Liver (tissue), 9 donors: ENCODE data around the gene ABCG2. TPM values are rescaled to one million over a fixed set of nuclear protein-coding genes. Genes with fewer than 3 reads are reported as not detected.

ENCODE experiments used
- DNase-seq: peaks from one replicate; pipeline ENCODE4 v3.0.0-alpha.2; 2017; ENCODE audit warnings: low spot score
- H3K27ac ChIP-seq, 2 donors: one replicate each; pipeline ENCODE4 v1.7.0; 2013; ENCODE audit warnings: inconsistent platforms in 2 of 2, low read length in 2 of 2, control low read depth in 1 of 2, low read depth in 1 of 2, mild to moderate bottlenecking in 1 of 2
- H3K27me3 ChIP-seq, 4 donors: one replicate each; pipeline versions ENCODE4 v1.6.1 to v1.7.0; 2013; ENCODE audit warnings: low read length in 3 of 4, inconsistent platforms in 1 of 4, mild to moderate bottlenecking in 1 of 4, moderate library complexity in 1 of 4; ENCODE audit not compliant: control insufficient read depth in 4 of 4, insufficient read depth in 4 of 4
- H3K36me3 ChIP-seq, 4 donors: one replicate each; pipeline versions ENCODE4 v1.6.1 to v1.7.0; 2013; ENCODE audit warnings: low read length in 3 of 4, mild to moderate bottlenecking in 3 of 4, low read depth in 1 of 4, moderate library complexity in 1 of 4; ENCODE audit not compliant: control insufficient read depth in 4 of 4, insufficient read depth in 3 of 4
- H3K4me1 ChIP-seq, 4 donors: one replicate each; pipeline versions ENCODE4 v1.6.1 to v1.7.0; 2013; ENCODE audit warnings: low read length in 3 of 4, mild to moderate bottlenecking in 3 of 4, moderate library complexity in 1 of 4; ENCODE audit not compliant: control insufficient read depth in 4 of 4, insufficient read depth in 4 of 4
- H3K4me3 ChIP-seq, 3 donors: one replicate each; pipeline versions ENCODE4 v1.6.1 to v1.7.0; 2013; ENCODE audit warnings: low read length in 3 of 3, control low read depth in 1 of 3, low read depth in 1 of 3, mild to moderate bottlenecking in 1 of 3
- H3K9ac ChIP-seq, 2 donors: one replicate each; pipeline ENCODE4 v1.7.0; 2013; ENCODE audit warnings: low read length in 2 of 2, mild to moderate bottlenecking in 2 of 2, moderate library complexity in 2 of 2, control low read depth in 1 of 2, low read depth in 1 of 2
- H3K9me3 ChIP-seq, 4 donors: one replicate each; pipeline versions ENCODE4 v1.6.1 to v1.7.0; 2013; ENCODE audit warnings: low read length in 3 of 4; ENCODE audit not compliant: control insufficient read depth in 4 of 4
- FOXA1 ChIP-seq: IDR thresholded peaks from 2 replicates; pipeline ENCODE4 v1.6.1; 2016; ENCODE audit warnings: antibody characterized with exemption
- FOXA2 ChIP-seq: IDR thresholded peaks from 2 replicates; pipeline ENCODE4 v1.6.1; 2016; ENCODE audit warnings: antibody characterized with exemption
- HNF4A ChIP-seq, 2 donors: conservative IDR thresholded peaks; 2 replicates each; pipeline ENCODE4 v1.6.1; 2016; ENCODE audit warnings: antibody characterized with exemption in 2 of 2, mild to moderate bottlenecking in 2 of 2
- HNF4G ChIP-seq: IDR thresholded peaks from 2 replicates; pipeline ENCODE4 v1.6.1; 2016; ENCODE audit warnings: antibody characterized with exemption
- JUND ChIP-seq, 2 donors: IDR thresholded peaks; 2 replicates each; pipeline ENCODE4 v1.6.1; 2016; ENCODE audit warnings: antibody characterized with exemption in 2 of 2
- NR2F2 ChIP-seq: IDR thresholded peaks from 2 replicates; pipeline ENCODE4 v1.6.1; 2016; ENCODE audit warnings: antibody characterized with exemption
- RAD21 ChIP-seq, 2 donors: IDR thresholded peaks; 2 replicates each; pipeline ENCODE4 v1.6.1; 2016; ENCODE audit warnings: antibody characterized with exemption in 2 of 2, mild to moderate bottlenecking in 2 of 2
- RXRA ChIP-seq, 2 donors: IDR thresholded peaks; 2 replicates each; pipeline ENCODE4 v1.6.1; 2017 to 2018; ENCODE audit warnings: antibody characterized with exemption in 2 of 2, mild to moderate bottlenecking in 1 of 2
- SP1 ChIP-seq: IDR thresholded peaks from 2 replicates; pipeline ENCODE4 v1.6.1; 2018; ENCODE audit warnings: antibody characterized with exemption, mild to moderate bottlenecking
- TAF1 ChIP-seq: conservative IDR thresholded peaks from 2 replicates; pipeline ENCODE4 v1.6.1; 2016; ENCODE audit warnings: antibody characterized with exemption, mild to moderate bottlenecking
- YY1 ChIP-seq: IDR thresholded peaks from 2 replicates; pipeline ENCODE4 v1.6.1; 2016; ENCODE audit warnings: antibody characterized with exemption, mild to moderate bottlenecking
- ZBTB33 ChIP-seq: IDR thresholded peaks from 2 replicates; pipeline ENCODE4 v1.6.1; 2016; ENCODE audit warnings: antibody characterized with exemption
- WGBS: extraction: QIAGEN DNeasy Blood & Tissue Kit; methylation state at CpG from one replicate; pipeline ENCODE4 v1.1.7; 2013; 5-methylcytosine and 5-hydroxymethylcytosine counted together
- polyA plus RNA-seq, 2 donors: library from polyadenylated mRNA; stranded (reverse) in 1 of 2; unstranded in 1 of 2; fragments of 200-250 nt in 1 of 2; fragments of >200 nt in 1 of 2; fragmentation: Nextera tagmentation in 1 of 2; extraction: Ambion mirVana in 1 of 2; gene quantifications; one replicate each; pipeline versions ENCODE4 v1.2.1 to v1.2.3, GENCODE V29; 2013 to 2015
- total RNA-seq, 2 donors: library from RNA; depleted of rRNA; stranded (reverse); fragments of >200 nt; gene quantifications; one replicate each; pipeline ENCODE4 v1.2.3, GENCODE V29; 2014
- TF ChIP-seq, protein P1 (sequence below): IDR thresholded peaks from 2 replicates; pipeline ENCODE4 v1.6.1; 2016; ENCODE audit warnings: antibody characterized with exemption
- TF ChIP-seq, protein P2 (sequence below): IDR thresholded peaks from 2 replicates; pipeline ENCODE4 v1.6.1; 2016; ENCODE audit warnings: antibody characterized with exemption
- TF ChIP-seq, protein P3 (sequence below): IDR thresholded peaks from 2 replicates; pipeline ENCODE4 v1.6.1; 2016; ENCODE audit warnings: antibody characterized with exemption, mild to moderate bottlenecking
- donor health status: healthy.
- donor health status: healthy.
- donor health status: healthy.
- donor health status: healthy.
- donor health status: healthy.

Gene ABCG2
- total and polyA plus RNA-seq, 4 donors = 1.9 to 23.6 (median 7.0) TPM

DNA sequence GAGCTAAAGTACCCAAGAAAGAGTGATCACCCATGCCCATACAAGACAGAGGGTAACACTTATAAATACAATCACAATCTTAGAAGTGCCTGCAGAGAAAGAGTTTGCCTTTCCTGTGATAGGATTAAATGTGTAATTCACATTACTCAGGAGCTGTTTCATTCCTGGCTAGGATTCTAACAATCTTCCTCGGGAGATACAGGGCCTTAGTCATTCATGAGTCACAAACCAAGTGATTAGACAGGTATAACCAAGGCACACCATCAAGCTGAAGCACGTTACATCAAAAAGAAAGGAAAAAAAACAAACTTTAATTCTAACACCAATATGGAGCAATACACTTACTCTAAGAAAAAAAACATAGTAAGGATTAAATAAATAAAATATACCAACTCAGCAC, 14.9 kb downstream of the ABCG2 start:
- H3K27me3 ChIP-seq = no peaks in the 10 kb centered on the region

GRCh38 chr4:88138561-88138960, 19.9 kb downstream of the ABCG2 start:
- peak in 1 of 2 donors; percentile 4 for TF ChIP-seq RXRA (IDR thresholded peaks at IDR 0.05)
- no peak for TF ChIP-seq ZBTB33
- peak; percentile 87 for TF ChIP-seq NR2F2
- H3K9me3 ChIP-seq = no peaks in the 10 kb centered on the region
- H3K27ac ChIP-seq = no peak overlapping the region
- DNase-seq = no peak
- 80% methylated on average over 2 of the region's 2 CpGs for WGBS
- no peaks in the 10 kb centered on the region for H3K36me3 ChIP-seq
- no peaks in the 10 kb centered on the region for H3K27me3 ChIP-seq
- peaks cover 4 to 28% (median 13%) of the 10 kb centered on the region in 4 donors for H3K4me1 ChIP-seq
- H3K9ac ChIP-seq = no peak overlapping the region
- no peak overlapping the region for H3K4me3 ChIP-seq

More for the DNA sequence above, 14.9 kb downstream of the ABCG2 start:
- TF ChIP-seq NR2F2 (no peak), YY1 (no peak), TAF1 (no peak), HNF4A (conservative IDR thresholded peaks at IDR 0.05) (no peak), FOXA1 (no peak), FOXA2 (no peak), RAD21 (IDR thresholded peaks at IDR 0.05) (no peak), RXRA (IDR thresholded peaks at IDR 0.05) (no peak), ZBTB33 (no peak), HNF4G (no peak), JUND (IDR thresholded peaks at IDR 0.05) (no peak), SP1 (no peak)
- TF ChIP-seq, protein P1, sequence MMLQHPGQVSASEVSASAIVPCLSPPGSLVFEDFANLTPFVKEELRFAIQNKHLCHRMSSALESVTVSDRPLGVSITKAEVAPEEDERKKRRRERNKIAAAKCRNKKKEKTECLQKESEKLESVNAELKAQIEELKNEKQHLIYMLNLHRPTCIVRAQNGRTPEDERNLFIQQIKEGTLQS = no peak
- no peak for DNase-seq
- no peak overlapping the region for H3K4me3 ChIP-seq
- H3K27ac ChIP-seq = no peak overlapping the region
- 81% methylated on average over 2 of the region's 2 CpGs for WGBS
- peaks cover 0 to 16% (median 4%) of the 10 kb centered on the region in 4 donors for H3K4me1 ChIP-seq
- H3K9ac ChIP-seq = no peak overlapping the region
- H3K36me3 ChIP-seq = no peaks in the 10 kb centered on the region
- no peaks in the 10 kb centered on the region for H3K9me3 ChIP-seq

GRCh38 chr4:88137112-88137511, 21.3 kb downstream of the ABCG2 start:
- 98% methylated on average over 2 of the region's 2 CpGs for WGBS

More at GRCh38 chr4:88137112-88137511, 21.3 kb downstream of the ABCG2 start:
- H3K9me3 ChIP-seq = no peaks in the 10 kb centered on the region
- no peaks in the 10 kb centered on the region for H3K27me3 ChIP-seq
- no peak overlapping the region for H3K27ac ChIP-seq
- TF ChIP-seq HNF4A (conservative IDR thresholded peaks at IDR 0.05) = no peak
- TF ChIP-seq JUND (IDR thresholded peaks at IDR 0.05) = no peak
- TF ChIP-seq ZBTB33 = no peak
- TF ChIP-seq, protein P2, sequence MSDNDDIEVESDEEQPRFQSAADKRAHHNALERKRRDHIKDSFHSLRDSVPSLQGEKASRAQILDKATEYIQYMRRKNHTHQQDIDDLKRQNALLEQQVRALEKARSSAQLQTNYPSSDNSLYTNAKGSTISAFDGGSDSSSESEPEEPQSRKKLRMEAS = no peak
- no peak for TF ChIP-seq RXRA (IDR thresholded peaks at IDR 0.05)
- TF ChIP-seq, protein P3, sequence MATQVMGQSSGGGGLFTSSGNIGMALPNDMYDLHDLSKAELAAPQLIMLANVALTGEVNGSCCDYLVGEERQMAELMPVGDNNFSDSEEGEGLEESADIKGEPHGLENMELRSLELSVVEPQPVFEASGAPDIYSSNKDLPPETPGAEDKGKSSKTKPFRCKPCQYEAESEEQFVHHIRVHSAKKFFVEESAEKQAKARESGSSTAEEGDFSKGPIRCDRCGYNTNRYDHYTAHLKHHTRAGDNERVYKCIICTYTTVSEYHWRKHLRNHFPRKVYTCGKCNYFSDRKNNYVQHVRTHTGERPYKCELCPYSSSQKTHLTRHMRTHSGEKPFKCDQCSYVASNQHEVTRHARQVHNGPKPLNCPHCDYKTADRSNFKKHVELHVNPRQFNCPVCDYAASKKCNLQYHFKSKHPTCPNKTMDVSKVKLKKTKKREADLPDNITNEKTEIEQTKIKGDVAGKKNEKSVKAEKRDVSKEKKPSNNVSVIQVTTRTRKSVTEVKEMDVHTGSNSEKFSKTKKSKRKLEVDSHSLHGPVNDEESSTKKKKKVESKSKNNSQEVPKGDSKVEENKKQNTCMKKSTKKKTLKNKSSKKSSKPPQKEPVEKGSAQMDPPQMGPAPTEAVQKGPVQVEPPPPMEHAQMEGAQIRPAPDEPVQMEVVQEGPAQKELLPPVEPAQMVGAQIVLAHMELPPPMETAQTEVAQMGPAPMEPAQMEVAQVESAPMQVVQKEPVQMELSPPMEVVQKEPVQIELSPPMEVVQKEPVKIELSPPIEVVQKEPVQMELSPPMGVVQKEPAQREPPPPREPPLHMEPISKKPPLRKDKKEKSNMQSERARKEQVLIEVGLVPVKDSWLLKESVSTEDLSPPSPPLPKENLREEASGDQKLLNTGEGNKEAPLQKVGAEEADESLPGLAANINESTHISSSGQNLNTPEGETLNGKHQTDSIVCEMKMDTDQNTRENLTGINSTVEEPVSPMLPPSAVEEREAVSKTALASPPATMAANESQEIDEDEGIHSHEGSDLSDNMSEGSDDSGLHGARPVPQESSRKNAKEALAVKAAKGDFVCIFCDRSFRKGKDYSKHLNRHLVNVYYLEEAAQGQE = no peak
- no peak for TF ChIP-seq FOXA1
- no peak for TF ChIP-seq RAD21 (IDR thresholded peaks at IDR 0.05)
- TF ChIP-seq, protein P1 = no peak
- no peak for TF ChIP-seq TAF1
- TF ChIP-seq NR2F2 = no peak
- no peaks in the 10 kb centered on the region for H3K36me3 ChIP-seq
- no peak for DNase-seq
- H3K9ac ChIP-seq = no peak overlapping the region
- peaks cover 4 to 27% (median 13%) of the 10 kb centered on the region in 4 donors for H3K4me1 ChIP-seq
- no peak overlapping the region for H3K4me3 ChIP-seq
